HFF-Myc (cell line): ENCODE results near the gene MAP2K6.

Source experiments
- DNase-seq: peaks from one replicate; pipeline ENCODE4 v3.0.0-alpha.2; 2011; ENCODE audit warnings: low read depth; ENCODE audit errors: extremely low read depth
- H3K4me3 ChIP-seq: replicated peaks from 2 replicates; pipeline ENCODE4 v1.5.1; 2011; ENCODE audit warnings: low read depth, mild to moderate bottlenecking, control low read depth, low read length
- CTCF ChIP-seq: IDR thresholded peaks from 2 replicates; pipeline ENCODE4 v1.5.1; 2012; ENCODE audit warnings: mild to moderate bottlenecking, low read depth, low read length, control low read depth; ENCODE audit errors: missing control alignments

Gene MAP2K6

GRCh38 chr17:69451416-69452394, 37.2 kb downstream of the MAP2K6 start:
- no peak overlapping the region for H3K4me3 ChIP-seq
- TF ChIP-seq CTCF = no peak
- DNase-seq = no peak

GRCh38 chr17:69452664-69453260, 38.3 kb downstream of the MAP2K6 start:
- no peak for TF ChIP-seq CTCF
- no peak for DNase-seq
- no peak overlapping the region for H3K4me3 ChIP-seq

- no peak for DNase-seq
- H3K4me3 ChIP-seq = no peak overlapping the region
- no peak for TF ChIP-seq CTCF
Observed at GRCh38 chr17:69454051-69454450, 39.6 kb downstream of the MAP2K6 start.

GRCh38 chr17:69455040-69455439, 40.5 kb downstream of the MAP2K6 start:
- no peak overlapping the region for H3K4me3 ChIP-seq
- TF ChIP-seq CTCF = no peak
- no peak for DNase-seq

- TF ChIP-seq CTCF = no peak
- no peak for DNase-seq
- no peak overlapping the region for H3K4me3 ChIP-seq
Observed at GRCh38 chr17:69457603-69458002, 43.1 kb downstream of the MAP2K6 start.

- no peak overlapping the region for H3K4me3 ChIP-seq
- DNase-seq = no peak
- no peak for TF ChIP-seq CTCF
Observed at GRCh38 chr17:69460963-69461922, 46.7 kb downstream of the MAP2K6 start.
